ENCODE results near the gene XPO4.
"Not testable (repeated sequence)": the region's sequence is repeated elsewhere in the genome, so short reads cannot be mapped to it uniquely, and the experiment has no call there.

The XPO4 gene

DNA sequence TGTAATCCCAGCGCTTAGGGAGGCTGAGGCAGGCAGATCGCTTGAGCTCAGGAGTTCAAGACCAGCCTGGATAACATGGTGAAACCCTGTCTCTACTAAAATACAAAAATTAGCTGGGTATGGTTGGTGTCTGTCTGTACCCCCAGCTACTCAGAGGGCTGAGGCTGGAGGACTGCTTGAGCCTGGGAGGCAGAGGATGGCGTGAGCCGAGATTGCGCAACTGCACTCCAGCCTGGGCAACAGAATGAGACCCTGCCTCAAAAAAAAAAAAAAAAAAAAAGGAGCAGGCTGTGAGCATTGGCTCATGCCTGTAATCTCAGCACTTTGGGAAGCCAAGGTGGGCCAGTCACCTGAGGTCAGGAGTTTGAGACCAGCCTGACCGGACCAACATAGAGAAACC, 12.0 kb downstream of the XPO4 start:
- not testable (repeated sequence) for FAIRE-seq

- no peak for FAIRE-seq
Measured at GRCh38 chr13:20882206-20882605, 20.3 kb downstream of the XPO4 start.

GRCh38 chr13:20877902-20878301, 24.6 kb downstream of the XPO4 start:
- FAIRE-seq: no peak

DNA sequence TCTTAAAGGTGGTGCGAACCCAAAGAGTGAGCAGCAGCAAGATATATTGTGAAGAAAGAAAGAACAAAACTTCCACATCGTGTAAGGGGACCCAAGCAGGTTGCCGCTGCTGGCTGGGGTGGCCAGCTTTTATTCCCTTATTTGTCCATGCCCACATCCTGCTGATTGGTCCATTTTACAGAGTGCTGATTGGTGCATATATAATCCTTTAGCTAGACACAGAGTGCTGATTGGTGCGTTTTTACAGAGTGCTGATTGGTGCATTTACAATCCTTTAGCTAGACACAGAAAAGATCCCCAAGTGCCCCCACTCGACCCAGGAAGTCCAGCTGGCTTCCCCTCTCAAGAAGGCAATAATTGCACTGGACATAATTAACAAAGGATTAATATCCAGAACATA, 25.7 kb downstream of the XPO4 start:
- FAIRE-seq: not testable (repeated sequence)

DNA sequence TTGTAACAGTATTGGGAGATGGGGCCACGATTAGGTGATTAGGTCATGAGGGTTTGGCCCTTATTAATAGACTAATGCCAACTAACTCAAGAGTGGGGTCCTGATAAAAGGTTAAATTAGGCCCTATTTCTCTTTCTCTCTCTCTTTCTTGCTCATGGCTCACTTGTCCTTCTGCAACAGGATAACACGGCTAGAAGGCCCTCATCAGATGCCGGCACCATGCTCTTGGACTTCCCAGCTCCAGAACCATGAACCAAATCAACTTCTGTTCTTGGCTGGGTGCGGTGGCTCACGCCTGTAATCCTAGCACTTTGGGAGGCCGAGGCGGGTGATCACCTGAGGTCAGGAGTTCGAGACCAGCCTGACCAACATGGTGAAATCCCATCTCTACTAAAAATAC, 28.1 kb downstream of the XPO4 start:
- FAIRE-seq: not testable (repeated sequence)

DNA sequence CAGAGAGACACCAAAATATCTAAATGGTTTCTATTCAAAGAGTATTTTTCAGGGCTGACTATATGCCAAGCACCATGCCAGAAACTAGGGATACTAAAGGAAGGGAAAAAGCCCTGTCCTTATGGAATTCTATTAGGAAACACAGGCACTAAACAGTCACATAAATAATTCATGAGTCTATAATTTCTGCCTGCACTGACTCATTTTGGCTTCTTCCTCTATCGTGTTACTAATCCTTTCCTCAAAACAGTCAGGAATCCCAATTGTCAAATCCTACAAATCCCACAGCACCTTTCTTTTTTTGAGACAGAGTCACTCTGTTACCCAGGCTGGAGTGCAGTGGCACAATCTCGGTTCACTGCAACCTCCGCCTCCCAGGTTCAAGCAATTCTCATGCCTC, 29.2 kb downstream of the XPO4 start:
- FAIRE-seq: no peak

- no peak for FAIRE-seq
Measured at GRCh38 chr13:20870829-20871228, 31.7 kb downstream of the XPO4 start.

- no peak for FAIRE-seq
Measured at GRCh38 chr13:20869540-20869939, 33.0 kb downstream of the XPO4 start.

DNA sequence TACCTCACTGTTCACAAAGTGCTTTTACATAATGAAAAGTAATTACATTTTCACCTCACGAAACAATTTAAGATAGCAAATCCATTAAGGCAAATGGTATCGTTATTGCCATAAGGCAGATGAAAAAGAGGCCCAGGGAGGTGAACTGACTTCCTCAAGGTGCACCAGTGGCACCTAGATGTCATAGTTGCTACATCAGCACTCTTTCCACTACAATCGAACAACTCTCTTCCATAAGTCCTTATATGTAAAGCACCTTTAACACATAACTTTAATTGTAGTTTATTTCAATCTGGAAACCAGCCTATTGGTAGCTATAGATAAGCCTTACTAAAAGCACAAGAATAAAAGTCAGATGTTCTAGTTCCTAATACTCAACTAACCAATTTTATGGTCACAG, 35.1 kb downstream of the XPO4 start:
- FAIRE-seq: no peak

DNA sequence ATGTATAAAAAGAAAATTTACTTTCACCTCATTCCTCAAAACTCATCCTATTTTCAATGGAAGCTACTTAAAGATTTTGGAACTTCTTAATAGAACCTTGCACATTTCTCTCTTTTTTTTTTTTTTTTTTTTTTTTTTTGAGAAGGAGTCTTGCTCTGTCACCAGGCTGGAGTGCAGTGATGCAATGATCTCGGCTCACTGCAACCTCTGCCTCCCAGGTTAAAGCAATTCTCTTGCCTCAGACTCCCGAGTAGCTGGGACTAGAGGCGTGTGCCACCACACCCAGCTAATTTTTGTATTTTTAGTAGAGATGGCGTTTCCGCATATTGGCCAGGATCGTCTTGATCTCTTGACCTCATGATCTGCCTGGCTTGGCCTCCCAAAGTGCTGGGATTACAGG, 40.9 kb downstream of the XPO4 start:
- not testable (repeated sequence) for FAIRE-seq

DNA sequence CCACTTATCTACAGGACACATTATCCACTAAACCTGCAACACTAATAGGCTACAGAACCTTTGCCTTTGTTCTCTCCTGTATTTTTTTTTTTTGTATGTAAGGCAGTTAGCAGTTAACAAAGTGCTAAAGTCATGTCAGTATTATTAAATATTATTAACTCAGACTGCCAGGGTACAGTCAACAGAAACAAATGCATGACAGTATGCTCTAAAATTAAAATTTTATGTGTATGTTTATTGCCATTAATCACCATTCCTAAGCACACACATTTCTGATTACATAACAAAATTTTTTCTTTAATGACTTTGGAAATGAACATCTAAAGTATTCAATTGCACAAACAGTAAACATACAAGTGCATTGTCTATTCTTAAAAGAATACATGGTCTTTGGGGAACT, 41.7 kb downstream of the XPO4 start:
- FAIRE-seq: no peak

GRCh38 chr13:20856650-20857049, 45.9 kb downstream of the XPO4 start:
- FAIRE-seq: no peak

DNA sequence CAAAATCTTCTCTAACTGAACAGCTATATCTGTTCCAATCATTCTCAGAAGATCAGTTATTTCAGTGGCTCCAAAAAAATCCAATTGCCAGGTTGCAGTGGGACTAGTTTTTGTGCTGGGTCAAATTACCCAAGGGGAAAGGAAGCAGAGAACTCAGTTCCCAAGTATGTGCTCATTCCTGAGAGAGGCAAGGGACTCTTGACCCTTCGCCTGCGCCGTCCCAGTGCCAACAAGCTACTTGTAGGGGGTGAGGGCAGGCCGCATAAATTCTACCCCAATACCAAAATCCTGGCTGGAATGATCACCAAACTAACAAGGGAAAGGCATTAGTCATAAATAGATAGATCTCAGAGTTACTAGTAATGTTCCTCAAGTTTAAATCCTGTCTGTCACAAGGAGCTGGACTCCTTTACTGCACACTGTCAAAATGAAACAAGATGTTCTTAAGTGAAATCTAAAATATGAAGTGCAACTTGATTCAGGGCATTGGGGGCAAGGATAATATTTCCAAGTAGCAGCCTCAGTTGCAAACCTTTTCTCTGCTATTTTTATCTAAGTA, 50.6 kb downstream of the XPO4 start:
- no peak for FAIRE-seq

GRCh38 chr13:20848944-20849343, 53.6 kb downstream of the XPO4 start:
- no peak for FAIRE-seq

- FAIRE-seq: no peak
Measured at GRCh38 chr13:20848203-20848602, 54.3 kb downstream of the XPO4 start.

GRCh38 chr13:20847296-20847695, 55.2 kb downstream of the XPO4 start:
- FAIRE-seq: no peak

- no peak for FAIRE-seq
Measured at GRCh38 chr13:20843166-20843565, 59.4 kb downstream of the XPO4 start.

- no peak for FAIRE-seq
Measured at GRCh38 chr13:20840568-20840967, 62.0 kb downstream of the XPO4 start.

DNA sequence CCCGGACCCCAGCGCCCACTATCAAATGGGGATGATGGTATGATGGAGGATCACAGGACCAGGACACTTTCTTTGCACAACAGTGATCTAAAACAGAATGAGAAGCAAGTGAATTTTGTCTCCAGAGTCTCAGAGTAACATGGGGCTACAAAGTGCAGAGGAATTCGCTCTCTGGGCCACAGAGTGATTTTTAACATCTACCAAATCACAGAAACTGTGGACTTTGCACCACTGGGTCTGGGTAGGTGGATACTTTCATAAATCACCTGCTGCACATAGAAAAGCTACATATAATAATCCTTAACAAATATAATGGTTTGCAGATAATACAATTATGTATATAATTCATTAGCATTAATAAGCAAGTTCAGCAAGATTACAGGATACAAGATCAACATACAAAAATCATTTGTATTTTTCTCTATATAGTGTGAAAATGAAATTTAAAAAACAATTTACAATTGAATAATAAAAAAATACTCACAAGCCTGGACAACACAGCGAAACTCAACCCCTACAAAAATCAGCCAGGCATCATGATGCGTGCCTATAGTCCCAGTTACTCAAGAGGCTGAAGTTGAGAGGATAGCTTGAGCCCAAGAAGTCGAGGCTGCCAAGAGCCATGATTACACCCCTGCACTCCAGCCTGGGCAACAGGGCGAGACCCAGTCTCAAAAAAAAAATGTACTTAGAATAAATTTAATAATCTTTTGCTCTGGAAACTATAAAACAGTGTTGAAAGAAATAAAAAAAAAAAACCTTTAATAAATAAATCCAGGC, 68.5 kb downstream of the XPO4 start:
- FAIRE-seq: no peak

- FAIRE-seq: no peak
Measured at GRCh38 chr13:20832861-20833260, 69.7 kb downstream of the XPO4 start.

- no peak for FAIRE-seq
Measured at GRCh38 chr13:20831933-20832332, 70.6 kb downstream of the XPO4 start.

GRCh38 chr13:20831254-20831653, 71.3 kb downstream of the XPO4 start:
- FAIRE-seq: peak; percentile 23

GRCh38 chr13:20828539-20829364, 73.8 kb downstream of the XPO4 start:
- FAIRE-seq: peak; percentile 59

Data from TTC549 (cell line).